ENCODE results near the gene CERS2.

The CERS2 gene

DNA sequence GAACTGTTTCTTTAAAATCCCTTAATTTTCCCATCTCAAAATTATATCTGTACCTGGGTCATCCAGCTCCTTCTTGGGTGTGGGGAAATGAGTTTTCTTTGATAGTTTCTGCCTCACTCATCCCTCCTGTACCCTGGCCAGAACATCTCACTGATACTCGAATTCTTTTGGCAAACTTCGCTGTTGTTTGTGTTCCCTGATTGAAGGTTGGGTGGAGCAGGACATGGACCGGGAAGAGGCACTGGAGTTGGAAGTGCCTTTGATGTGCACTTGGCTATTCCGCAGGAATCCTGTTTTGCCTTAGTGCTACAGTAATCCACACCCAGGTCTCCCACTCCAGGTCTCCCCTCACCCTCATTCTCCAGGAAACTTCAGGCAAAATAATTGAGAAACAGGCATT lies 20.8 kb upstream of the CERS2 start:
- no peak for TF ChIP-seq CTCF (IDR thresholded peaks at IDR 0.05; ENCODE audit: insufficient read depth, low read length, missing control alignments)
- H3K4me3 ChIP-seq (ENCODE audit: low read depth, low read length): no peak overlapping the region
- ChIA-PET POLR2A (no interaction called here), CTCF (interaction anchor here (0.7 to 16.2 kb wide), 27 partner anchors 10 to 487 kb away, joined by 3 to 551 read pairs (median 4); partner anchors contain the start of genes ANXA9, CERS2, CTSK and MINDY1)
- DNase-seq (ENCODE audit: low read depth, low spot score): no peak

DNA sequence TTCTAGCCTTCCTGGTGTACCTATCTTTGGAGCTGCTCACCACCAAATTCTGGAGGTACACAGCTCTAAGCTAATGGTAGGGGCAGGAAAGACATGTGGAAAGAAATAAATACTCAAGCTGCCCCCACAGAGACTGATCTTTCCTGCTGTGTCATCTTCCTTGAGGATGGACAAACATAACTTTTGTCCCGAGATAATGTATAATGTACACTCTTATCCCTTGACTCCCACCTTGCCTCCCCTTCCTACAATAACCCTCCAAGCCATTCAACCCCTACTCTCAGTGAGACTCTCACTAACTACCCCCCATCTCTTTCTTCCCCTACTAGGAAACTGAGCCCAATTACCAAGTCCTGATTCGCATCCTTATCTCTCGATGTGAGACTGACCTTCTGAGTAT lies 19.6 kb upstream of the CERS2 start:
- ChIA-PET POLR2A (no interaction called here), CTCF (interaction anchor here (1.1 to 16.2 kb wide), 14 partner anchors 11 to 485 kb away, joined by 3 to 551 read pairs (median 7); partner anchors contain the start of genes ANXA9, CERS2, CTSK and MINDY1)
- DNase-seq (ENCODE audit: low read depth, low spot score): no peak
- TF ChIP-seq CTCF (IDR thresholded peaks at IDR 0.05; ENCODE audit: insufficient read depth, low read length, missing control alignments): no peak
- no peak overlapping the region for H3K4me3 ChIP-seq (ENCODE audit: low read depth, low read length)

- TF ChIP-seq CTCF (IDR thresholded peaks at IDR 0.05; ENCODE audit: insufficient read depth, low read length, missing control alignments): no peak
- ChIA-PET POLR2A (no interaction called here), CTCF (interaction anchor here (7.0 to 16.2 kb wide), 2 partner anchors 11 to 12 kb away, joined by 136 to 551 read pairs; partner anchors contain the start of genes ANXA9, CERS2 and MINDY1)
- H3K4me3 ChIP-seq (ENCODE audit: low read depth, low read length): no peak overlapping the region
- DNase-seq (ENCODE audit: low read depth, low spot score): no peak
Measured at GRCh38 chr1:150992626-150993025, 18.0 kb upstream of the CERS2 start.

- ChIA-PET POLR2A (no interaction called here), CTCF (interaction anchor here (1.0 to 19.7 kb wide), 3 partner anchors 9 to 60 kb away, joined by 3 to 551 read pairs (median 67); partner anchors contain the start of genes ANXA9 and MINDY1)
- no peak overlapping the region for H3K4me3 ChIP-seq (ENCODE audit: low read depth, low read length)
- TF ChIP-seq CTCF (IDR thresholded peaks at IDR 0.05; ENCODE audit: insufficient read depth, low read length, missing control alignments): no peak
- DNase-seq (ENCODE audit: low read depth, low spot score): no peak
Measured at GRCh38 chr1:150987924-150988323, 13.3 kb upstream of the CERS2 start.

- no peak for TF ChIP-seq CTCF (IDR thresholded peaks at IDR 0.05; ENCODE audit: insufficient read depth, low read length, missing control alignments)
- ChIA-PET POLR2A (no interaction called here), CTCF (interaction anchor here (1.4 to 19.7 kb wide), 3 partner anchors 9 to 15 kb away, joined by 4 to 551 read pairs (median 11); partner anchors contain the start of gene MINDY1)
- no peak for DNase-seq (ENCODE audit: low read depth, low spot score)
- no peak overlapping the region for H3K4me3 ChIP-seq (ENCODE audit: low read depth, low read length)
Measured at GRCh38 chr1:150985179-150985825, 10.7 kb upstream of the CERS2 start.

DNA sequence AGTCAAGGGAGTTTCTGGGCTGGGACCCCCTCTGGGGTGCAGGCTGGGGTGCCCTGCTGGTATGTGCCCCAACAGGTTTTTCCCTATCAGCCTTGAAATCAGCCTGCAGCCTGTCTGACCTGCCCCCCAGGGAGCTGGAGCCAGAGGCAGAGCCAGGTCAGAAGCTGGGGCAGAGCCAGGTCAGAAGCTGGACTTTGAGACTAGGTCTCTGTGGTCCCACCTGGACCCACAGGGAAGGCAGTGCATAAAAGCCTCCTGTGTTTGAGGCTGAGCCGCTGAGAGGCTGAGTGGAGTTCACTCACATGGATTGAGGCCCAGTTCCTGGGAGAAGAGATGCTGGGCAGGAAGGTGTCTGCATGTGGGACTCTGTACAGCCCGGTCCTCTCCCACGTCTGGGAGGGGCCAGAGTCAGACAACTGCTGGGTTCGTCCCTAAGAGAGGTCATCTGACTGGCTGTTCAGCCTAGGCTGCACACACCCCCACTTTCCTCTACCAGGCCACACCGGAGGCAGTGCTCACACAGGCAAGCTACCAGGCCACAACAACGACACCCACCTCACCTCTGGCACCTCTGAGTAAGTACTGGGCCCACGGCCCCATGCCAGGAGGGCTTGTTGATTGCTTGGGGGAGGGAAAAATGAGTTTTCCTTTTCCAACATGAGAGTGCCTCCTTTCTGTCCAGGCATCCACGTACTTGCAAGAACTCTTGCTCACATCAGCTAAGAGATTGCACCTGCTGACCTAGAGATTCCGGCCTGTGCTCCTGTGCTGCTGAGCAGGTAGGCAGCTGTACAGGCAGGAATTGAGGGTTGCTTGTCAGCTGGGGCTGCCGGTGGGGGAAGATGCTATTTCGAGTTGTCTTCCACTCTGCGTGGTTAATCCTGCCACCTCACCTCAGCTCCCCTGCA lies 7.4 kb upstream of the CERS2 start, which contains the start of gene ANXA9:
ANXA9 (plus strand) TSS at position 488 of the 908 bp plus-strand sequence. CDS start 814 bp downstream, outside the sequence.
- POLR2A ChIA-PET: no interaction called here
- no peak for DNase-seq (ENCODE audit: low read depth, low spot score)
- TF ChIP-seq CTCF (IDR thresholded peaks at IDR 0.05; ENCODE audit: insufficient read depth, low read length, missing control alignments): no peak
- no peak within 1 kb of the TSS for H3K4me3 ChIP-seq (ENCODE audit: low read depth, low read length)
- CTCF ChIA-PET: interaction anchor here (0.6 to 19.7 kb wide), 10 partner anchors 7 to 549 kb away, joined by 3 to 551 read pairs (median 4); partner anchors contain the start of genes MINDY1 and SETDB1
